Esophagus (tissue), 2 donors: ENCODE results near the gene OPALIN. TPM values are rescaled to one million over a fixed set of nuclear protein-coding genes. Genes with fewer than 3 reads are reported as not detected.
A peak's percentile ranks its signal among the peaks of the same experiment; 100 is the strongest.

Source experiments
- H3K27ac ChIP-seq, 2 donors: one replicate each; pipeline ENCODE4 v1.5.1; 2013; ENCODE audit warnings: low read depth in 2 of 2, mild to moderate bottlenecking in 2 of 2, inconsistent platforms in 1 of 2, low read length in 1 of 2, moderate library complexity in 1 of 2
- H3K27me3 ChIP-seq, 2 donors: one replicate each; pipeline ENCODE4 v1.6.1; 2013; ENCODE audit warnings: low read length in 2 of 2, control low read depth in 1 of 2, mild to moderate bottlenecking in 1 of 2; ENCODE audit not compliant: insufficient read depth in 2 of 2, control insufficient read depth in 1 of 2
- H3K36me3 ChIP-seq, 2 donors: one replicate each; pipeline ENCODE4 v1.6.1; 2013; ENCODE audit warnings: low read length in 1 of 2; ENCODE audit not compliant: control insufficient read depth in 2 of 2, insufficient read depth in 2 of 2
- H3K4me1 ChIP-seq, 2 donors: one replicate each; pipeline ENCODE4 v1.6.1; 2013; ENCODE audit warnings: low read length in 1 of 2; ENCODE audit not compliant: control insufficient read depth in 2 of 2, insufficient read depth in 2 of 2
- H3K4me3 ChIP-seq, 2 donors: one replicate each; pipeline ENCODE4 v1.5.1; 2013; ENCODE audit warnings: low read length in 2 of 2, mild to moderate bottlenecking in 2 of 2, low read depth in 1 of 2, moderate library complexity in 1 of 2
- H3K9me3 ChIP-seq, 2 donors: one replicate each; pipeline ENCODE4 v1.6.1; 2013; ENCODE audit warnings: mild to moderate bottlenecking in 2 of 2, low read depth in 1 of 2, low read length in 1 of 2, moderate library complexity in 1 of 2; ENCODE audit not compliant: control insufficient read depth in 2 of 2, insufficient read depth in 1 of 2
- WGBS, 2 donors: extraction: QIAGEN DNeasy Blood & Tissue Kit; methylation state at CpG; one replicate each; pipeline ENCODE4 v1.1.7; 2013; 5-methylcytosine and 5-hydroxymethylcytosine counted together
- polyA plus RNA-seq, 2 donors: library from polyadenylated mRNA; stranded (reverse); fragments of 200-250 nt; gene quantifications; one replicate each; pipeline ENCODE4 v1.2.3, GENCODE V29; 2013
- donor health status: healthy with polysubstance abuse.
- donor health status: Bipolar disorder and iron deficiency.

The OPALIN gene
- polyA plus RNA-seq, 2 donors = not detected

GRCh38 chr10:96376483-96376882 lies 17.7 kb upstream of the OPALIN start:
- Histone ChIP-seq H3K9me3 (no peaks in the 10 kb centered on the region), H3K36me3 (no peaks in the 10 kb centered on the region), H3K4me3 (no peak overlapping the region), H3K27me3 (no peaks in the 10 kb centered on the region), H3K4me1 (peaks cover 2 to 8% of the 10 kb centered on the region in 2 donors), H3K27ac (no peak overlapping the region)
- 56 to 58% methylated on average over 7 of the region's 7 CpGs for WGBS, 2 donors

- H3K4me1 ChIP-seq = peaks cover 2 to 8% of the 10 kb centered on the region in 2 donors
- no peak overlapping the region for H3K27ac ChIP-seq
- peak overlapping the region in 1 of 2 donors; percentile 26 for H3K4me3 ChIP-seq
- no peaks in the 10 kb centered on the region for H3K36me3 ChIP-seq
- WGBS, 2 donors = 5 to 7% methylated on average over 35 to 36 of the region's 36 CpGs
- no peaks in the 10 kb centered on the region for H3K9me3 ChIP-seq
- H3K27me3 ChIP-seq = no peaks in the 10 kb centered on the region
Measured at GRCh38 chr10:96374985-96375830, 16.4 kb upstream of the OPALIN start.

- H3K4me1 ChIP-seq = peaks cover 2 to 8% of the 10 kb centered on the region in 2 donors
- no peaks in the 10 kb centered on the region for H3K27me3 ChIP-seq
- no peaks in the 10 kb centered on the region for H3K36me3 ChIP-seq
- H3K27ac ChIP-seq = no peak overlapping the region
- H3K4me3 ChIP-seq = no peak overlapping the region
- 21 to 24% methylated on average over 9 of the region's 9 CpGs for WGBS, 2 donors
- no peaks in the 10 kb centered on the region for H3K9me3 ChIP-seq
Measured at GRCh38 chr10:96374639-96374984, 15.8 kb upstream of the OPALIN start.

- Histone ChIP-seq H3K36me3 (no peaks in the 10 kb centered on the region), H3K4me1 (peaks cover 2 to 8% of the 10 kb centered on the region in 2 donors), H3K27me3 (no peaks in the 10 kb centered on the region), H3K9me3 (no peaks in the 10 kb centered on the region), H3K27ac (no peak overlapping the region), H3K4me3 (no peak overlapping the region)
- 54 to 70% methylated on average over 5 of the region's 5 CpGs for WGBS, 2 donors
Measured at GRCh38 chr10:96374004-96374403, 15.2 kb upstream of the OPALIN start.

GRCh38 chr10:96371356-96371755 lies 12.6 kb upstream of the OPALIN start:
- H3K27ac ChIP-seq = no peak overlapping the region
- H3K36me3 ChIP-seq = no peaks in the 10 kb centered on the region
- H3K9me3 ChIP-seq = no peaks in the 10 kb centered on the region
- no peaks in the 10 kb centered on the region for H3K27me3 ChIP-seq
- H3K4me3 ChIP-seq = no peak overlapping the region
- whole genome bisulfite sequencing, 2 donors = 81 to 86% methylated on average over 11 of the region's 11 CpGs
- H3K4me1 ChIP-seq = peaks cover 0 to 4% of the 10 kb centered on the region in 2 donors

GRCh38 chr10:96370584-96371157 lies 11.9 kb upstream of the OPALIN start:
- Histone ChIP-seq H3K27me3 (no peaks in the 10 kb centered on the region), H3K4me1 (peaks cover 0 to 4% of the 10 kb centered on the region in 2 donors), H3K27ac (no peak overlapping the region), H3K36me3 (no peaks in the 10 kb centered on the region), H3K9me3 (no peaks in the 10 kb centered on the region), H3K4me3 (no peak overlapping the region)
- 31 to 37% methylated on average over 16 of the region's 16 CpGs for WGBS, 2 donors

- H3K36me3 ChIP-seq = no peaks in the 10 kb centered on the region
- WGBS, 2 donors = 72 to 73% methylated on average over 38 of the region's 38 CpGs
- no peaks in the 10 kb centered on the region for H3K9me3 ChIP-seq
- no peaks in the 10 kb centered on the region for H3K27me3 ChIP-seq
- no peak overlapping the region for H3K4me3 ChIP-seq
- peaks cover 0 to 2% of the 10 kb centered on the region in 2 donors for H3K4me1 ChIP-seq
- no peak overlapping the region for H3K27ac ChIP-seq
Measured at GRCh38 chr10:96369890-96370583, 11.2 kb upstream of the OPALIN start.

- H3K9me3 ChIP-seq = no peaks in the 10 kb centered on the region
- 90 to 91% methylated on average over 5 of the region's 5 CpGs for WGBS, 2 donors
- H3K4me3 ChIP-seq = no peak overlapping the region
- H3K27ac ChIP-seq = no peak overlapping the region
- H3K4me1 ChIP-seq = no peaks in the 10 kb centered on the region
- H3K27me3 ChIP-seq = no peaks in the 10 kb centered on the region
- no peaks in the 10 kb centered on the region for H3K36me3 ChIP-seq
Measured at GRCh38 chr10:96368971-96369370, 10.2 kb upstream of the OPALIN start.

GRCh38 chr10:96367470-96367869 lies 8.7 kb upstream of the OPALIN start:
- Histone ChIP-seq H3K27me3 (no peaks in the 10 kb centered on the region), H3K4me3 (no peak overlapping the region), H3K4me1 (no peaks in the 10 kb centered on the region), H3K36me3 (no peaks in the 10 kb centered on the region), H3K9me3 (no peaks in the 10 kb centered on the region), H3K27ac (no peak overlapping the region)
- WGBS, 2 donors = 79% methylated on average over 4 of the region's 4 CpGs
